A549 treated with ZK216348 at 1 μM for 4 hours (cell line): ENCODE data around the gene VHLL. TPM values are rescaled to one million over a fixed set of nuclear protein-coding genes. Genes with fewer than 3 reads are reported as not detected.

Source experiments
- total RNA-seq: library from RNA; stranded (reverse); fragments of 200-300 nt; extraction: Qiagen RNA extraction; gene quantifications from 5 replicates; pipeline ENCODE4 v1.2.3, GENCODE V29; 2022; ENCODE audit warnings: low read depth

Gene VHLL
- not detected in 5 replicates for total RNA-seq

GRCh38 chr1:156298852-156299357, at the start of gene VHLL:
VHLL (minus strand) TSS chr1:156299307; CDS start chr1:156299189, 118 bp downstream.

DNA sequence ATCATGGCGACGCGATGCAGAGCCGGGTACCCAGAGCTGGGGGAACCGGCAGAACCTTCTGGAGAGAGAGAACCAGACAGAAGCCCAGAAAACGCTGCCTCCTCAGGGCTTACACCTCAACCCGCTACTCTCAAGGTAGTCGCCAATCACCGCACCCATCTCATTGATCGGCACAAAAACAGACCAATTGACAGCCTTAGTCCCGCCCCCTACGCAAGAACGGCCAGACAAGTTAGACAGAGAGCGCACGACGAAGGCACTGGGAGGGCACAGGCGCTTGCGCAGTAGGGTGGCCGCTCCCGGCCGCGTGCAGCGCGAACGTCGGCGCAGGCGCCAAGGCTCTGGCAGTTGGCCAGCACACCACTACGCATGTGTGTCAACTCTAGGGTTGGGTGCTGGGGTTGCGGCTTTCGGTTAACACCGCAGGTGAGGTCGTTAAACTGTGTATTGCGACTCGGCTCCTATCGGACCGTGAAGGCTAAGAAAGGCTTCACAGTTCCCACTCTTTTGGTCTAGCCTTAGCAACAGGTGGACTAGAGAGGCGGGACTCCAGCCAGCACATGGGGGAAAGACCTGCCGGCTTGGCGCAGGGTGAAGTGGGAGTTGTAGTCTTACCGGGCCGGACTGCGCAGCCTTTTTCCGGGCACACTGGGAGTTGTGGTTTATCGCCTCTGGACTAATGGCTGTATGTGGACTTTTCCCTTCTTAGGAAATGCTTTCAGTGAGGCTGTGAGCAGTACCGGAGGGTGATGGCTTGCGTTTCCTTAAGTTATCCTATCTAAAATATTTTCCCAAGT, 39.3 kb upstream of the VHLL start, which contains the start of the genes CCT3 and TSACC:
CCT3 (minus strand) TSS at position 113 of the 797 bp plus-strand sequence; CDS start at position 5, 108 bp downstream.
TSACC (plus strand) TSS at position 347 of the 797 bp plus-strand sequence. CDS start 1,232 bp downstream, outside the sequence.

GRCh38 chr1:156295391-156295947, 3.6 kb downstream of the VHLL start, which contains the start of gene GLMP:
GLMP (minus strand) TSS chr1:156295679; CDS start chr1:156295645, 34 bp downstream.

DNA sequence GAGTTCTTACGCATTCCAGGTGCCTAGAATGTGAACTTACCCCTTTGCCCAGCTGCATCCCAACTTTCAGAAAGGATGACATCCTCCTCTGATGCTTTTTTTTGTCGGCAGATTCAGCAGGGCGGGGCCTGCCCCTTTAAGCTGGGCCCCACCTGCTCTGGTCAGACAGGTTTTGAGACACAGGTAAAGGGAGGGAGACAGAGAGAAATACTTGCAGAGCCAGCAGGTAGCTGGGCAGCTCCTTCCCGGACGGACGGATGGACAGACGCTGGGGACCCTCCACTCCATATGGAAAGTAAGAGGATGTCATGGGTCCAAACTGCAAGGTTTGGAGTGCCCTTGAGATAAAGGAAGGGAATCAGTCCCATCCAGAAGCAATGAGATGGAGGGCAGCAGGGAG, 15.0 kb downstream of the VHLL start, which contains the start of gene TMEM79:
TMEM79 (plus strand) TSS at position 214 of the 400 bp plus-strand sequence. CDS start 902 bp downstream, outside the sequence.

GRCh38 chr1:156282479-156283222, 16.5 kb downstream of the VHLL start, which contains the start of gene SMG5:
SMG5 (minus strand) TSS chr1:156282825; CDS start chr1:156282680, 145 bp downstream.

Other genes starting within 250 kb of the VHLL start
- gene UBQLN4, start 245.5 kb downstream of the VHLL start, total RNA-seq: 35.1 to 45.0 TPM (median 43.9 TPM) in 5 replicates
- 133 to 163 TPM (median 154 TPM) in 5 replicates for gene LAMTOR2, start 244.5 kb downstream of the VHLL start, total RNA-seq
- gene RAB25, start 238.1 kb downstream of the VHLL start, total RNA-seq: 0.29 to 0.62 TPM (median 0.38 TPM) in 3 of 5 replicates, not detected in the others
- gene MEX3A, start 216.8 kb downstream of the VHLL start, total RNA-seq: 0.83 to 3.8 TPM (median 2.2 TPM) in 5 replicates
- 487 to 742 TPM (median 732 TPM) in 5 replicates for gene LMNA, start 184.6 kb downstream of the VHLL start, total RNA-seq
- 0.26 to 0.46 TPM (median 0.42 TPM) in 5 replicates for gene SEMA4A, start 145.7 kb downstream of the VHLL start, total RNA-seq
- 24.0 to 30.8 TPM (median 26.1 TPM) in 5 replicates for gene SLC25A44, start 105.2 kb downstream of the VHLL start, total RNA-seq
- gene PMF1, start 86.3 kb downstream of the VHLL start, total RNA-seq: 54.8 to 62.6 TPM (median 56.8 TPM) in 5 replicates
- gene BGLAP, start 57.1 kb downstream of the VHLL start, total RNA-seq: 0.20 to 0.40 TPM (median 0.39 TPM) in 3 of 5 replicates, not detected in the others
- 2.9 to 5.5 TPM (median 3.4 TPM) in 5 replicates for gene PAQR6, start 51.3 kb downstream of the VHLL start, total RNA-seq
- gene SMG5, start 16.5 kb downstream of the VHLL start, total RNA-seq: 32.3 to 54.5 TPM (median 47.9 TPM) in 5 replicates
- gene TMEM79, start 15.0 kb downstream of the VHLL start, total RNA-seq: 6.2 to 9.5 TPM (median 8.5 TPM) in 5 replicates
- 33.5 to 46.4 TPM (median 44.5 TPM) in 5 replicates for gene GLMP, start 3.6 kb downstream of the VHLL start, total RNA-seq
- 379 to 436 TPM (median 410 TPM) in 5 replicates for gene CCT3, start 39.0 kb upstream of the VHLL start, total RNA-seq
- 1.7 to 3.2 TPM (median 2.2 TPM) in 5 replicates for gene TSACC, start 39.2 kb upstream of the VHLL start, total RNA-seq
- gene RHBG, start 69.9 kb upstream of the VHLL start, total RNA-seq: not detected in 5 replicates
- gene MEF2D, start 201.5 kb upstream of the VHLL start, total RNA-seq: 17.8 to 36.2 TPM (median 30.9 TPM) in 5 replicates